ENCODE measurements around the gene TEKT5. TPM values are rescaled to one million over a fixed set of nuclear protein-coding genes. Genes with fewer than 3 reads are reported as not detected.

Gene TEKT5
- total and polyA plus RNA-seq, 8 donors = 0.17 to 1.1 (median 0.26) TPM; not detected in 1

- ATAC-seq = no peak
- H3K4me3 ChIP-seq = no peak overlapping the region
- H3K36me3 ChIP-seq = no peaks in the 10 kb centered on the region
- WGBS, 2 donors = 47 to 53% methylated on average over 13 of the region's 13 CpGs
- no peak overlapping the region for H3K27ac ChIP-seq
- H3K27me3 ChIP-seq = no peaks in the 10 kb centered on the region
- intact Hi-C loops (cut with DNase I) = no loop called here
- no peak for DNase-seq
- H3K4me1 ChIP-seq = no peaks in the 10 kb centered on the region
- no peak for FAIRE-seq
- no peaks in the 10 kb centered on the region for H3K9me3 ChIP-seq
- TF ChIP-seq CTCF (IDR thresholded peaks at IDR 0.05) = no peak
These were observed 93.0 kb downstream of the TEKT5 start for GRCh38 chr16:10601444-10602408.

GRCh38 chr16:10600782-10601443 is 93.8 kb downstream of the TEKT5 start:
- 68 to 75% methylated on average over 12 of the region's 12 CpGs for WGBS, 2 donors
- DNase-seq (no peak), FAIRE-seq (no peak), ATAC-seq (no peak)
- intact Hi-C loops (cut with DNase I) = no loop called here
- TF ChIP-seq CTCF (IDR thresholded peaks at IDR 0.05) = no peak
- Histone ChIP-seq H3K9me3 (no peaks in the 10 kb centered on the region), H3K4me3 (no peak overlapping the region), H3K27me3 (no peaks in the 10 kb centered on the region), H3K27ac (no peak overlapping the region), H3K4me1 (no peaks in the 10 kb centered on the region), H3K36me3 (no peaks in the 10 kb centered on the region)

GRCh38 chr16:10599626-10600025 is 95.1 kb downstream of the TEKT5 start:
- Histone ChIP-seq H3K4me3 (no peak overlapping the region), H3K4me1 (no peaks in the 10 kb centered on the region), H3K36me3 (no peaks in the 10 kb centered on the region), H3K27me3 (no peaks in the 10 kb centered on the region), H3K27ac (no peak overlapping the region), H3K9me3 (no peaks in the 10 kb centered on the region)
- WGBS, 2 donors = 80 to 92% methylated on average over 7 of the region's 7 CpGs
- ATAC-seq = no peak
- intact Hi-C loops (cut with DNase I) = no loop called here
- no peak for TF ChIP-seq CTCF (IDR thresholded peaks at IDR 0.05)
- DNase-seq = no peak
- no peak for FAIRE-seq

- no peaks in the 10 kb centered on the region for H3K36me3 ChIP-seq
- no peaks in the 10 kb centered on the region for H3K27me3 ChIP-seq
- H3K4me1 ChIP-seq = no peaks in the 10 kb centered on the region
- no peak overlapping the region for H3K27ac ChIP-seq
- DNase-seq (no peak), ATAC-seq (peak in 1 of 4 donors; percentile 57), FAIRE-seq (no peak)
- TF ChIP-seq CTCF (IDR thresholded peaks at IDR 0.05) = no peak
- H3K4me3 ChIP-seq = no peak overlapping the region
- intact Hi-C loops (cut with DNase I) = no loop called here
- WGBS, 2 donors = 49 to 62% methylated on average over 11 of the region's 11 CpGs
- no peaks in the 10 kb centered on the region for H3K9me3 ChIP-seq
These were observed 96.6 kb downstream of the TEKT5 start for GRCh38 chr16:10598157-10598556.

Data from pancreas (tissue), 10 donors.